HG02981 (cell line): ENCODE measurements around the gene BTG3.

Experiments used
- ATAC-seq: cut with Tn5 transposase; IDR thresholded peaks from one replicate; pipeline ENCODE4 v1.9.1; 2021; ENCODE audit warnings: mild to moderate bottlenecking, moderate library complexity; ENCODE audit not compliant: unreplicated experiment

Gene BTG3

GRCh38 chr21:17590430-17590829 is 22.3 kb downstream of the BTG3 start:
- ATAC-seq, result no peak

GRCh38 chr21:17585875-17586450 is 26.7 kb downstream of the BTG3 start:
- ATAC-seq, result no peak

GRCh38 chr21:17583898-17584297 is 28.8 kb downstream of the BTG3 start:
- ATAC-seq, result no peak

GRCh38 chr21:17580319-17580718 is 32.4 kb downstream of the BTG3 start:
- no peak for ATAC-seq

GRCh38 chr21:17578876-17579275 is 33.8 kb downstream of the BTG3 start:
- no peak for ATAC-seq

GRCh38 chr21:17578162-17578561 is 34.5 kb downstream of the BTG3 start:
- ATAC-seq, result no peak

GRCh38 chr21:17577701-17578100 is 35.0 kb downstream of the BTG3 start:
- no peak for ATAC-seq

GRCh38 chr21:17576080-17576835 is 36.4 kb downstream of the BTG3 start:
- ATAC-seq, result no peak

- ATAC-seq, result no peak
These were observed 37.6 kb downstream of the BTG3 start for GRCh38 chr21:17575076-17575475.

- ATAC-seq, result no peak
These were observed 40.3 kb downstream of the BTG3 start for GRCh38 chr21:17572431-17572830.

- ATAC-seq, result no peak
These were observed 41.9 kb downstream of the BTG3 start for GRCh38 chr21:17570786-17571185.

- no peak for ATAC-seq
These were observed 52.2 kb downstream of the BTG3 start for GRCh38 chr21:17560377-17561025.

GRCh38 chr21:17554679-17555465 is 57.8 kb downstream of the BTG3 start:
- ATAC-seq, result no peak

- no peak for ATAC-seq
These were observed 58.6 kb downstream of the BTG3 start for GRCh38 chr21:17554120-17554519.

GRCh38 chr21:17552410-17552809 is 60.3 kb downstream of the BTG3 start:
- ATAC-seq, result no peak

GRCh38 chr21:17550671-17551308 is 61.9 kb downstream of the BTG3 start:
- no peak for ATAC-seq

- no peak for ATAC-seq
These were observed 64.4 kb downstream of the BTG3 start for GRCh38 chr21:17548262-17548661.

- ATAC-seq, result no peak
These were observed 67.7 kb downstream of the BTG3 start for GRCh38 chr21:17545007-17545406.
